Mesenchymal stem cell (in vitro differentiated cells and primary cell): ENCODE data around the gene CHDH.

Experiments used
- DNase-seq: peaks from one replicate; pipeline ENCODE4 v3.0.0-alpha.2; 2013
- H2AFZ ChIP-seq: one replicate; pipeline ENCODE4 v1.6.1; 2013; ENCODE audit warnings: low read depth, mild to moderate bottlenecking, control low read depth, inconsistent platforms, low read length, moderate library complexity
- H2AK5ac ChIP-seq: 2 replicates; pipeline ENCODE4 v1.6.1; 2013; ENCODE audit warnings: low read length, moderate library complexity, mild to moderate bottlenecking, inconsistent platforms; ENCODE audit not compliant: severe bottlenecking
- H2BK120ac ChIP-seq: one replicate; pipeline ENCODE4 v1.6.1; 2013; ENCODE audit warnings: low read depth, mild to moderate bottlenecking, inconsistent platforms, low read length, moderate library complexity
- H2BK12ac ChIP-seq, 2 experiments: one replicate each; pipeline ENCODE4 v1.6.1; 2013; ENCODE audit warnings: inconsistent platforms in 2 of 2, low read length in 2 of 2, mild to moderate bottlenecking in 2 of 2, moderate library complexity in 2 of 2, control low read depth in 1 of 2
- H2BK15ac ChIP-seq: one replicate; pipeline ENCODE4 v1.6.1; 2013; ENCODE audit warnings: mild to moderate bottlenecking, low read depth, inconsistent platforms; ENCODE audit not compliant: poor library complexity, severe bottlenecking
- H2BK5ac ChIP-seq: 2 replicates; pipeline ENCODE4 v1.6.1; 2013; ENCODE audit warnings: low read depth, mild to moderate bottlenecking, low read length, control low read depth, inconsistent platforms; ENCODE audit not compliant: poor library complexity, severe bottlenecking
- H3K14ac ChIP-seq, 2 experiments: one replicate each; pipeline ENCODE4 v1.6.1; 2013; ENCODE audit warnings: inconsistent platforms in 2 of 2, low read length in 2 of 2, control low read depth in 1 of 2, mild to moderate bottlenecking in 1 of 2, moderate library complexity in 1 of 2
- H3K18ac ChIP-seq, 2 experiments: one replicate each; pipeline ENCODE4 v1.6.1; 2013; ENCODE audit warnings: inconsistent platforms in 2 of 2, low read length in 2 of 2, control low read depth in 1 of 2, low read depth in 1 of 2, mild to moderate bottlenecking in 1 of 2
- H3K23ac ChIP-seq, 2 experiments: one replicate each; pipeline ENCODE4 v1.6.1; 2013; ENCODE audit warnings: inconsistent platforms in 2 of 2, low read length in 2 of 2, mild to moderate bottlenecking in 2 of 2, moderate library complexity in 2 of 2, control low read depth in 1 of 2
- H3K27ac ChIP-seq: 2 replicates; pipeline ENCODE4 v1.5.1; 2013; ENCODE audit warnings: mild to moderate bottlenecking, moderate library complexity, low read length, control low read depth, inconsistent platforms; ENCODE audit not compliant: poor library complexity, severe bottlenecking
- H3K27me3 ChIP-seq, 2 experiments: 2 replicates each; pipeline versions ENCODE4 v1.6.1 to v1.7.0; 2013; ENCODE audit warnings: low read length in 2 of 2, mild to moderate bottlenecking in 2 of 2, moderate library complexity in 2 of 2, control low read depth in 1 of 2, inconsistent platforms in 1 of 2; ENCODE audit not compliant: control insufficient read depth in 1 of 2, insufficient read depth in 1 of 2
- H3K36me3 ChIP-seq, 2 experiments: 2 replicates each; pipeline versions ENCODE4 v1.6.1 to v1.7.0; 2013; ENCODE audit warnings: low read length in 2 of 2, control low read depth in 1 of 2, inconsistent platforms in 1 of 2, low read depth in 1 of 2, mild to moderate bottlenecking in 1 of 2; ENCODE audit not compliant: insufficient read depth in 2 of 2, control insufficient read depth in 1 of 2
- H3K4ac ChIP-seq, 2 experiments: one replicate each; pipeline ENCODE4 v1.6.1; 2013; ENCODE audit warnings: inconsistent platforms in 2 of 2, low read length in 2 of 2, mild to moderate bottlenecking in 2 of 2, moderate library complexity in 2 of 2, control low read depth in 1 of 2, low read depth in 1 of 2
- H3K4me1 ChIP-seq: 2 replicates; pipeline ENCODE4 v1.6.1; 2013; ENCODE audit warnings: low read depth, low read length, control low read depth; ENCODE audit not compliant: control insufficient read depth, insufficient read depth
- H3K4me2 ChIP-seq: 2 replicates; pipeline ENCODE4 v1.6.1; 2013; ENCODE audit warnings: low read length, mild to moderate bottlenecking, inconsistent platforms; ENCODE audit not compliant: poor library complexity, severe bottlenecking
- H3K4me3 ChIP-seq, 2 experiments: 2 replicates each; pipeline versions ENCODE4 v1.5.1 to v1.7.0; 2013; ENCODE audit warnings: low read length in 2 of 2, mild to moderate bottlenecking in 2 of 2, control low read depth in 1 of 2, low read depth in 1 of 2; ENCODE audit not compliant: insufficient read depth in 1 of 2
- H3K79me1 ChIP-seq: replicated peaks from 2 replicates; pipeline ENCODE4 v1.6.1; 2013; ENCODE audit warnings: mild to moderate bottlenecking, control low read depth, low read length, inconsistent platforms; ENCODE audit not compliant: poor library complexity, severe bottlenecking
- H3K9ac ChIP-seq: 2 replicates; pipeline ENCODE4 v1.7.0; 2013; ENCODE audit warnings: mild to moderate bottlenecking, low read length, moderate library complexity
- H3K9me3 ChIP-seq: 2 replicates; pipeline ENCODE4 v1.7.0; 2013; ENCODE audit warnings: mild to moderate bottlenecking, low read length; ENCODE audit not compliant: control insufficient read depth
- H4K8ac ChIP-seq: one replicate; pipeline ENCODE4 v1.6.1; 2013; ENCODE audit warnings: inconsistent platforms, mild to moderate bottlenecking, low read length, moderate library complexity
- H4K91ac ChIP-seq: one replicate; pipeline ENCODE4 v1.6.1; 2013; ENCODE audit warnings: mild to moderate bottlenecking, low read length, inconsistent platforms
- whole genome bisulfite sequencing: methylation state at CpG from one replicate; pipeline ENCODE4 v1.1.7; 2013; ENCODE audit warnings: mixed read lengths; 5-methylcytosine and 5-hydroxymethylcytosine counted together

The CHDH gene

DNA sequence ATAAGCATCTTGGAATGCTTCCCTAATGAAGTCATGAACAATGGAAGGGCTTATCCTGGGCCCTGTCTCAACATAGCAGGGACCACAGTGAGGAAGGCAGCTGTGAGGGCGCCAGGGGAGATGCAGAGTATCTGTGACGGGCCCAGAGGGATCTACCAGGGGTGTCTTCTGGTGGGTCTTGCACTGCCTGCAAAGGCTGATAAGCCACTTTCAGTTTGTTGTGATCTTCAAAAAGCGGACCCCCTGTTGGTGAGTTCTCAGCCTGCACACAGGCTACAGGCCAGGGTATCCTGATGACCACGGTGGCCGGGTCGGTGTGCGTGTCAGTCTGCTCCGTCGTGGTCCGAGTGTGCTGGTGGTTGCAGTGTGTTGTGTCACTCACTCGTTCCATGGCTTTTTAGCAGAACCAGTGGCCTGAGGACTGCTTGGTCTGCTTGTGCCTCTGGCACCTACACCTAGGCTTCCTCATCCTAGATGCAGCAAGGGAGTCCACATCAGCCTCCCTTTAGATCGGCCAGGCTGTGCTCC lies 46.8 kb downstream of the CHDH start:
- Histone ChIP-seq H2BK120ac (no peak overlapping the region), H3K9ac (no peak overlapping the region), H3K36me3 (no peaks in the 10 kb centered on the region), H2BK5ac (no peak overlapping the region), H3K23ac (no peak overlapping the region), H2BK15ac (no peak overlapping the region), H3K4ac (no peak overlapping the region), H3K18ac (no peak overlapping the region), H3K79me1 (no peaks in the 10 kb centered on the region), H4K91ac (no peak overlapping the region), H2AFZ (no peak overlapping the region), H3K4me1 (peaks cover 7% of the 10 kb centered on the region), H2BK12ac (no peak overlapping the region), H3K9me3 (no peaks in the 10 kb centered on the region), H3K27me3 (peaks cover 0 to 15% of the 10 kb centered on the region in 2 experiments), H3K4me3 (no peak overlapping the region), H4K8ac (no peak overlapping the region), H3K4me2 (no peak overlapping the region), H2AK5ac (no peak overlapping the region), H3K27ac (no peak overlapping the region), H3K14ac (peak overlapping the region in 1 of 2 experiments; percentile 38)
- no peak for DNase-seq
- WGBS: 89% methylated on average over 12 of the region's 12 CpGs

DNA sequence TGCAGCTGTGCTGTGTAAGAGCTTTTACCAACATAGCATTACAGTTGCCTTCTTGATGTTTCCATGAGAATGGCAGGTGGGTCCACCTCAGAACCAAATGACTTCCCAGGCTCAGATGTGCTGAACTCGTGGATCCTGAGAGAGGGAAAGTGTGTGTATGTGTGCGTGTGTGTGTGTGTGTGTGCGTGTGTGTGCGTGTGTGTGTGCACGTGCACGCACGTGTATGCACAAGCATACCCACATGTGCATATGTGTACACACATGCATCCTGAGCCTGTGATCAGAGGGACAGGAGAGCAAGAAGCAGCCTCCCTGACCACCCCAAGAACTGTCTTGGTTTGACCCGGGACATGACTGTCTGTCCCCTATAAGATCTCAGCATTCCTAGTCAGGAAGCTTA lies 48.1 kb downstream of the CHDH start:
- Histone ChIP-seq H2BK15ac (no peak overlapping the region), H2AFZ (no peak overlapping the region), H4K8ac (no peak overlapping the region), H3K4me1 (peaks cover 3% of the 10 kb centered on the region), H3K14ac (no peak overlapping the region), H3K79me1 (no peaks in the 10 kb centered on the region), H3K23ac (no peak overlapping the region), H2BK120ac (no peak overlapping the region), H3K4me2 (no peak overlapping the region), H3K4ac (no peak overlapping the region), H3K9me3 (no peaks in the 10 kb centered on the region), H2AK5ac (no peak overlapping the region), H3K18ac (no peak overlapping the region), H3K36me3 (no peaks in the 10 kb centered on the region), H4K91ac (no peak overlapping the region), H3K4me3 (no peak overlapping the region), H3K27me3 (peaks cover 0 to 15% of the 10 kb centered on the region in 2 experiments), H2BK5ac (no peak overlapping the region), H2BK12ac (no peak overlapping the region), H3K9ac (no peak overlapping the region), H3K27ac (no peak overlapping the region)
- 83% methylated on average over 8 of the region's 8 CpGs for WGBS
- DNase-seq: no peak

DNA sequence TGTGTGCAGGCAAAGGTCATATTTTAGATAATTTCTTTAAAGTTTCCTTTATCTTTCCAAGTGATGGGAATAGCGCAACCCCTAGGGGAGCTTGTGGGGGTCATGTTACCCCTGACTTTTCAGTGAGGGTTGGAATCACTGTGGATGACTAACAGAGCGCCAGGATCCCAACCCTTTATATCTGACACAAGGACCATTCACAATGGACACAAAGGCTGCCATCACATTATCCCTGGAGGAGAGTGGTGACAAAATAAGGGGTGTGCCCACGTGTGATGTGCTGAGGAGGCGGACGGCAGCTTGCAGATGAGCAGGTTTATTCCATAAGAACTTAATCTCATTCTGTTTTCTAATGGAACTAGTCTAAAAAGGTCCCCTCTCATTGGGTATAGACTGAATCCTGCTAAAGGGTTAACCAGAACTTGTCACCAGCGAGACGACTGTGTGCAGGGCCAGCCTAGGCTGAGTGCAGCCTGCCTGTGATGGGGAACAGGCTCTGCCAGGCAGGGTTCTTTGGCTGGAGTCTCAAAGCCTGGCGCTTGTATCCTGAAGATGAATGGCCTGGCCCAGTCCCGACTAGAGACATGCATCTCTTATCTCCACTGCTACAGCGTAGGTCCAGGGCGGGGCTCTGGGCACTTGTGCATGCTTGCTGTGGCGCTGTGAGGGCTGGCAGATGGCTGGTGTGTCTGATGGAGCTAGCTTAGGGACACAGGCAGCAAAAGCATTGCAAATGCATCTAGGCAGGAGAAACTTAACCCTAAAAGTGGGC lies 50.2 kb downstream of the CHDH start:
- no peaks in the 10 kb centered on the region for H3K36me3 ChIP-seq
- H2BK5ac ChIP-seq: no peak overlapping the region
- H3K27me3 ChIP-seq: peaks cover 0 to 20% of the 10 kb centered on the region in 2 experiments
- peaks cover 3% of the 10 kb centered on the region for H3K4me1 ChIP-seq
- H3K79me1 ChIP-seq: no peaks in the 10 kb centered on the region
- no peak overlapping the region for H2BK15ac ChIP-seq
- no peak overlapping the region for H3K4me3 ChIP-seq
- no peak overlapping the region for H4K91ac ChIP-seq
- H3K9ac ChIP-seq: no peak overlapping the region
- no peak overlapping the region for H3K23ac ChIP-seq
- H3K4ac ChIP-seq: no peak overlapping the region
- H3K9me3 ChIP-seq: no peaks in the 10 kb centered on the region
- H3K4me2 ChIP-seq: no peak overlapping the region
- H2AFZ ChIP-seq: no peak overlapping the region
- DNase-seq: no peak
- H3K14ac ChIP-seq: no peak overlapping the region
- no peak overlapping the region for H2BK120ac ChIP-seq
- no peak overlapping the region for H2AK5ac ChIP-seq
- no peak overlapping the region for H3K18ac ChIP-seq
- H2BK12ac ChIP-seq: no peak overlapping the region
- 60% methylated on average over 8 of the region's 12 CpGs for WGBS
- no peak overlapping the region for H3K27ac ChIP-seq
- H4K8ac ChIP-seq: no peak overlapping the region

DNA sequence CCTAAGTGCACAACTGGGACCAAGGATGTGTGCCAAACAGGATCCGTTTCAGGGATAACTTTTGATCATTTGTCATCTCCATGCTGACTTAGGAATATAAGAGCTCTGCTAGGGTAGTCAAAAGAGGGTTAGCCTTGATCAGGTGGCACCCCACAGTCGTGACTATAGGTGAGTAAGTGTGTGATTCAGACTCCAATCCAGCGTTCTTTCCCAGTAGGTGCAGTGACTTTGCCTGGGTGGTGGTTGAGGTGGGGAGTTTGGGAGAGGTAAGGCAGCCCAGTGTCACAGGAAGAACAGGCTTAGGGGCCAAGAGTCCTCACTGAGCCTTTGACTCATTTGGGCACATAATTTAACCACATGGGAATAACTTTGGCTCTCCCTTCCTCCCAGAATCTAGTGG lies 51.0 kb downstream of the CHDH start:
- Histone ChIP-seq H3K4me3 (no peak overlapping the region), H3K18ac (no peak overlapping the region), H2BK120ac (no peak overlapping the region), H3K14ac (no peak overlapping the region), H3K4ac (no peak overlapping the region), H2AFZ (no peak overlapping the region), H3K27me3 (peaks cover 0 to 20% of the 10 kb centered on the region in 2 experiments), H3K79me1 (no peaks in the 10 kb centered on the region), H3K4me1 (peaks cover 3% of the 10 kb centered on the region), H3K23ac (no peak overlapping the region), H2BK15ac (no peak overlapping the region), H2BK12ac (no peak overlapping the region), H3K9me3 (no peaks in the 10 kb centered on the region), H3K9ac (no peak overlapping the region), H3K4me2 (no peak overlapping the region), H4K91ac (no peak overlapping the region), H2AK5ac (no peak overlapping the region), H3K27ac (no peak overlapping the region), H2BK5ac (no peak overlapping the region), H3K36me3 (no peaks in the 10 kb centered on the region), H4K8ac (no peak overlapping the region)
- no peak for DNase-seq
- WGBS: 33% methylated on average over 3 of the region's 3 CpGs
